Measurements from ENCODE around the gene STRIP2.
"Not testable (repeated sequence)": the region's sequence is repeated elsewhere in the genome, so short reads cannot be mapped to it uniquely, and the experiment has no call there.

STRIP2 gene

DNA sequence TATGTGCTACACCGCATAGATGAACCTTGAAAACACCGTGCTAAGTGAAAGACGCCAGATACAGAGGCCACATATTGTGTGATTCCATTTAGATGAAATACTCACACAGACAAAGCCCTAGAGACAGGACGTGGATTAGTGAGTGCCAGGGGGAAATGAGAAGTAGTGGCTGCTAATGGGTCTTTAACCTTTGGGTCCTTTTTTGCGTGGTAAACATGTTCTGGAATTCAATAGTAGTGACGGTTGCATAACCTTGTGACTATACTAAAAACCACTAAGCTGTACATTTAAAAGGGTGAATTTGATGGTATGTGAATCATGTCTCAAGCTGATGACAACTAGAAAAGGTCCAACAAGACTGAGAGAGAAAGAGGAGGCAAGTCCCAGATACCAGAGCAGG, 83.7 kb downstream of the STRIP2 start:
- Histone ChIP-seq H3K4me3 (no peak overlapping the region), H3K27ac (no peak overlapping the region)

DNA sequence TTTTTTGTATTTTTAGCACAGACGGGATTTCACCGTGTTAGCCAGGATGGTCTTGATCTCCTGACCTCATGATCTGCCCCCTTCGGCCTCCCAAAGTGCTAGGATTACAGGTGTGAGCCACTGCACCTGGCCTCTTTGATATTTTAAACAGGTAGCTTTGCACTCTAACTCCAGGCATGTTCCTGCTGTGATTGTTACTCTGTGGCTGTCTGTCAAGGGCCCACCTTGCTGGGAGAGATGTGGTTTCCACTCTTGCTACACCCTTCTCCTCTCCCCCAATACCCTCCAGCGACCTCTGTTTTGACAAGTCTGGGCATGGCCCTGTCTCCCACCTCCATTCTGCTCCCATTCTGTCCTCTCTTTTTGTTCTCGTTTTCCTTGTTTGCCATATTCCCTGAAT, 85.2 kb downstream of the STRIP2 start:
- no peak overlapping the region for H3K27ac ChIP-seq
- no peak overlapping the region for H3K4me3 ChIP-seq

DNA sequence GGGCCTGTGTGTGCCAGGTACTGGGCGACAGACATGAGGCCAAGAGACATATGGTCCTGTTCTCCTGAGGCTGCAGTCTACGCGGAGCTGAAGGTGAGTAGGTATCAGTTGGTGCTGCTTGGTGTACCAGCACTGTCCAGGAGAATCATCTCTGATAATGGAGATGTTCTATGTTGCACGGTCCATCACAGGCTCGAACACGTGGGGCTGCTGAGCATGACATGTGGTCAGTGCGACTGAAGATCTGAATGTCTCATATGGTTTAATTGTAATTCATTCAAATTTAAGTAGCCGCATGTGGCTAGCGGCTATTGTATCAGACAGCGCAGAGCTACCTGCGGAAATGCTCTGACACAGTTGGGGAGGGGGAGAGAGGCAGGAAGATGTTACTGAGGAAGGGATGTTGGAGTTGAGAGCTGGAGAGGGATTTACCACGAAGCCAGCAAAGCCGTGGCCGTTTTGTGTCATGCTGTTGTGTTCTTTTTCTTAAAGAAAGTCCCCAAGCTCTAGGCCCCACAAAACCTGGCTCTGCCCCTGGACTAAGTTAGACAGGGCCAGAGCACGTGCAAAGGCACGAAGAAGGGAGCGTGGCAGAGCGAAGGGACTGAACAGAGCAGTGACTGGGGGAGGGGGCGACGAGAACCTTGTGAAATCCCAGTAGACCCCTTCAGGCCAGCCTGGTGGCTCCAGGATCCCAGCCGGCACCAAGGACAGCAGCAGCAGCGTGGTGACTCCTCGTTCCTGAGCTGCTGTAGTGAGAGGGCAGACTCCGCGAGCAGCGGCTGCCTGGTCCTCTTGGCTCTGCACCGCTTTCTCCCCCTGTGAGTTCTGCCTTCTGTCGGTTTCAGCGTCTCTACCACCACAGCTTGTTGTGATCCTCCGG, 88.1 kb downstream of the STRIP2 start:
- no peak overlapping the region for H3K27ac ChIP-seq

DNA sequence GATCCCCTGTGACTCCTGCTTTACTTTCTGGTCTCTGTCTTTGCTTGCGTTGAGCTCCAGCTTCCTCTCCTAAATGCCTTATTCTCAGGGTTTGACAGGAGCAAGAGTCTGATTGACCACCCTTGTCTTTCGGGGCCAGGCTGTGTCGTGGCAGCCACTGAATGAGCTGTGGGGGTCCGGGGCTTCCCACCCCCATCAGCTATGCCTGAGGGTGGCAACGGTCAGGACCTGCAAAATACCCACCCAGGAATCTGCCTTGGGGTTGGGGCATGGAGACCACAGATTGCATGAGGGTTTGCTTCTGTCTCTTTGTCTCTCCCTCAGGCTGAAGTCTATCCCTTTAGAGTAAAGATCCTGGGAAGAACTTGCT, 88.7 kb downstream of the STRIP2 start:
- H3K4me3 ChIP-seq, result no peak overlapping the region
- H3K27ac ChIP-seq, result no peak overlapping the region

More for the DNA sequence above, 88.1 kb downstream of the STRIP2 start:
- H3K4me3 ChIP-seq, result no peak overlapping the region

DNA sequence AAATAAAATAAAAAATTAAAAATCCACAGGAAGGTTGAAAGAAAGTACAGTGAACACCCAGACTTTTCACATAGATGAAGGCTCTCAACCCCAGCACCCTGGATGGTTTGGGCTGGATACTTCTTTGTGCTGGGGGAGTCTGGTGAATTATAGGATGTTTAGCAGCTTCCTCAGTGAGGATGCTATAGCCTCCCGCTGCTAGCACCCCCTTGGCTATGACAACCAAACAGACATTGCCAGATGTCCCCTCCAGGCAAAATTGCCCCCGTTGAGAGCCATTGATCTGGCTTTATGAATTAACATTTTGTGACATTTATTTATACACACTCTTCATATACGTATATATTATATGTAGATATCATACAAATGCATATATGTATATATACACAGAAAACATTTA, 89.7 kb downstream of the STRIP2 start:
- Histone ChIP-seq H3K4me3 (no peak overlapping the region), H3K27ac (no peak overlapping the region)

DNA sequence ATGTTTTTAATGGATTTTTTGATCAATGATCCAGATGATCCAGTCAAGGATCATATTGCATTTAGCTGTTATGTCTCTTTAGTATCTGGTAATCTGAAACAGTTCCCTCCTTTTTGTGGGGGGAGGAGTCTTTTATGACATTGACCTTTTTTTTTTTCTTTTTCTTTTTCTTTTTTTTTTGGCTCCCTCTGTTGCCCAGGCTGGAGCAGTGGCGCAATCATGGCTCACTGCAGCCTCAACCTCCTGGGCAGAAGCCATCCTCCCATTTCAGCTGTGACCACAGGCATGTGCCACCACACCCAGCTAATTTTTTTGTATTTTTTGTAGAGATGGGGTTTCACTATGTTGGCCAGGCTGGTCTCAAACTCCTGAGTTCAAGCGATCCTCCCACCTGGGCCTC, 90.2 kb downstream of the STRIP2 start:
- not testable (repeated sequence) for H3K27ac ChIP-seq, H3K4me3 ChIP-seq

DNA sequence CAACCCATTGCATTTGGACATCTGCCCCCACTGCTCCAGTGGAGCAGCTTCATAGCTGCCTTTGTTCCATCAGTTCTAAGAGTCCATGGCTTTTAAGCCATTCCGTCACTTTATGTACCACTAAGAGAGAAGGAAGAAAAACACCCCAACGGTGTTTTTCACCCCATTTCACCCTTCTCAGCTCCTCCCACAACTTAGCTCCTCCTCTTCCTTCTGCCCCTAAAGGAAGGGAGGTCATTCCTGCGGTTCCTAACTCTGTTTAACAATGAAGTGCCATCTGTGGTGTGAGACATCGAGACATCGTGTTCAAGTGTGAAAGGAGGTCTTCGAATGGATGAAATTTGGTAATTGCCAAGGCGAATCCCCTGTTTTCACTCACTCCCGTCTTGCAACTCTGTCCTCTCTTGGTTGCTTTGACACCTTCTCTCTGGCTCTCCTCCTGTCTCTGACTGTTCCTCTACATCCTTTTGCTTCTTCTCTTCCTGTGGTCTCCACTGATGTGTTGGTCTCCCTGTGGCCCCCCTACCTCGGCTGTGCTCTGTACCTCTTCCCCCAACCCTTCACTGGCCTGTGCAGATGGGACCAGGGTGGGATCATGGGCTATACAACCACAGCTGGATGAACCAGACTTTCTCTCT, 91.1 kb downstream of the STRIP2 start:
- Histone ChIP-seq H3K27ac (no peak overlapping the region), H3K4me3 (no peak overlapping the region)

DNA sequence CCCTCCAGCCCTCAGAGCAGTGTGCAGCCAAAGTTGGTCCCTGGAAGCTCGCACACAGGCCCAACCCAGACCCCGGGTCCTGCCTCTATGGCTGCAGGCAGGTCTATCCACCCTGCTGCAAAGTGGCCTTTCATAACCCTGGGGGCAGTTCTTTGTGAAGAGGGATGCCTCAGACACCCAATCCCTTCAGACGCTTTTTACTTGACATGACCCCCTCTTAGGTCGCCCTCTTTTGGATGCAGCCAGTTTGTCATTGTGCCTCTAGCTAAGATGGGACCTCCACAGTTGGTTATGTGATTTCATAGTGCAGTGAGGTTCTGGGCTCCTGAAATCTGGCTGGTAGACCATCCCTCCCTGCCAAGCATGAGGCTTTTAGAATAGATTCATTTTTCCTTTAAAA, 95.4 kb downstream of the STRIP2 start:
- no peak overlapping the region for H3K4me3 ChIP-seq
- no peak overlapping the region for H3K27ac ChIP-seq

DNA sequence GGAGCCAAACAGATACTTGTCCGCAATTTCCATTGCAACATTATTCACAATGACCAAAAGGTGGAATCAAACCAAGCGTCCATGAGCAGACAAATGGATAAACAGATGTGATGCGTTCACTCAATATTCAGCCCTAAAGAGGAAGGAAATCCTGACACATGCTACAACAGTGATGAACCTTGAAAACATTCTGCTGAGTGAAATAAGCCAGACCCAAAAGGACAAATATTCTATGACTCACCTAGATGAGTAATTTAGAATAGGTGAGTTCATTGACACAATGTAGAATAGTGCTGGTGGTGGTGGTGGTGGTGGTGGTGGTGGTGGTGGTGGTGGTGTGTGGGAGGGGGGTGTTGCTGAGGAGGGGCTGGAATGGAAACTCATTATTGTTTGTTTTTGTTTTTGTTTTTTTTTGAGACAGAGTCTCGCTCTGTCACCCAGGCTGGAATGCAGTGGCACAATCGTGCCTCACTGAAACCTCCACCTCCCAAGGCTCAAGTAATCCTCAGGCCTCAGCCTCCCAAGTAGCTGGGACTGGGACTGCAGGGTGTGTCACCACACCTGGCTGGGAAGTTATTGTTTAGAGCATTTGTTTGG, 96.7 kb downstream of the STRIP2 start:
- Histone ChIP-seq H3K27ac (no peak overlapping the region), H3K4me3 (no peak overlapping the region)

DNA sequence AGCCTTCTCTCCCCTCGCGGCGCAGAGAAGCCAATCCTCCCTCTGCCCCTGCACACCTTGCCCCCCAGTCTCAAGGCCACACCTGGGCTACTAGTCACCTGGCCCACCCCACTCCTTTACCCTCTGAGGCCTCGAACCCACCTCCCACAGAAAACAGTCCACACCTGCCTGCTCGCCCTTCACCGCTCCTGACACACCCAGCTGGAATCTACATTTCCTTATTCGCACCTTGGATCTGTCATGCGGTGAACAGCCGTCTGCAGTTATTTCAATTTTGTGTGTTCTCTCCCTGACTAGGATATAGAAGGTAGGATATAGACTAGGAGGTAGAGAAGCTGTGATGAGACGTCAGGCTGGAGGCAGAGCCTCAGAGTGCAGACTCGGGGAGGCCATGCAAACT, 97.5 kb downstream of the STRIP2 start:
- H3K4me3 ChIP-seq, result no peak overlapping the region
- no peak overlapping the region for H3K27ac ChIP-seq

DNA sequence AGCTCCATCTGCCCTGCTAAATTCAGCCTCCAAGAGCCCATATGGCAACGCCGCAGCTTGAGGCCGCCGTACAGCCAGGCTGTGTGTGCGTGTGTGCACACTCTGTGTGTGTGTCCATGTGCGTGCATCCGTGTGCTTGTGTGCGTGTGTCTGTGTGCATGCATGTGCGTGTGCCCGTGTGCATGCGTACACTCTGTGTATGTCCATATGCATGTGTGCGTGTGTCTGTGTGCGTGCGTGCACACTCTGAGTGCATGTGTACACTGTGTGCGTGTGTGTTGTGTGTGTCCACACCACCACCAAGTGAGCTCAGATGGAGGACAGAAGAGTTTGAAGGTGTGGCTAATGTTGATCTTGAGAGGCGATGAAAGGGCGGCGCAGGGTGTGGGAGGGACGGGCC, 98.1 kb downstream of the STRIP2 start:
- H3K27ac ChIP-seq, result no peak overlapping the region
- no peak overlapping the region for H3K4me3 ChIP-seq

DNA sequence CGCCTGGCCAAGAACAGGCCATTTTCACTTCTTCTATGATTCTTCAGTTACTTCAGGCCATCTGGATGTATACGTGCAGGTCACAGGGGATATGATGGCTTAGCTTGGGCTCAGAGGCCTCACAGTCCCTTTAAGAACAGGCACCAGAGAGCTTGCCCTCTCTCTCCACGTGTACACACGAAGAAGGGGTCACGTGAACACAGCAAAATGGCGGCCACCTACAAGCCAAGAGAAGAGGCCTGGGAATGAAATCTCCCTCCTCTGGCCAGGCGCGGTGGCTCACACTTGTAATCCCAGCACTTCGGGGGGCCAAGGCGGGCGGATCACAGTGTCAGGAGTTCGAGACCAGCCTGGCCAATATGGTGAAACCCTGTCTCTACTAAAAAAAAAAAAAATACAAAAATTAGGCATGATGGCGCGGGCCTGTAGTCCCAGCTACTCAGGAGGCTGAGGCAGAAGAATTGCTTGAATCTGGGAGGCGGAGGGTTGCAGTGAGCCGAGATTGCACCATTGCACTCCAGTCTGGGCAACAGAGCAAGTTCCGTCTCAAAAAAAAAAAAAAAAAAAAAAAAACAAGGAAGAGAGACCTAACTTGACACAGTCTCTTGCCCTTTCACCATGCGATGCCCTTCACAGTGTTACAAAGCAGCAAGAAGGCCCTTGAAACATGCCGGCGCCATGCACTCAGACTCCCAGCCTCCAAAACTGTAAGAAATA, 100.5 kb downstream of the STRIP2 start:
- H3K4me3 ChIP-seq, H3K27ac ChIP-seq: not testable (repeated sequence)

DNA sequence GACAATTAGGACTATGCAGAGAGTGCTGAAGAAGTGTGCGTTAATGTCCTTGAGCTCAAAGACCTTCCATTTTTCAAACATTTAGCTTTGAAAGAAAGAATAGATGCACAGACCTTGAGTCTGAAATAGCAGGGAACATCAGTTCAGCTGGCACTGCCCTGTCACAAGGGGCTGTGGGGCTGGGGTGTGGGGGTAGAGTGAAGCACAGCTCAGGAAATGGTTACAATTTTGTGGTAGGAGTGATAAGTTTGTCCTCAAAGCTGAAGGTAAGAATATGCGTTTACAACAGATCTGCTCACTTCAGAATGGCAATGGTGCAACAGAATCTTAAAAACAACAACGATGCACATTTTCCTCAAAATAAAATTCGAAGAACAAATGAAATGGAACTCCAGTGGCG, 101.7 kb downstream of the STRIP2 start:
- no peak overlapping the region for H3K4me3 ChIP-seq
- H3K27ac ChIP-seq, result peak overlapping the region in 3 of 21 experiments; percentile 12 to 50 (median 47)

DNA sequence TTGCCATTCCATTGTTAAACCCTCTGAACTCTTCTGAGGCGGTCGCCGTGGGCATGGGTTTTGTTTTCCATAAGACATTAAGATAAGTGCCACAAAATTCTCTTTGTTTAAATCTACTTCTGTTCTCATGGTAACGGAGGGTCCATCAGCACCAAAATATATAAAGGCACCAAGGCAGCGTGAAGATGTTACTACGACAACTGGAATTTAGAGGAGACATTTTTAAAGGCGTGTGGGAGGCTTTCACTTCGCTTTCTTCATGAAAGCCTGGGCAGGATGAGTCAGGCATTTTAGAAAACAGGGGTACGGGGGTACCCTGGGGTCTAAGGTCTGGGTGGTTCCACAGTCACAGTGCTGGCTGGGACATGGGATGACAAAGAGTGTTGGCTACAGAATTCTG, 102.1 kb downstream of the STRIP2 start:
- Histone ChIP-seq H3K27ac (peak overlapping the region in 3 of 21 experiments; percentile 12 to 50 (median 47)), H3K4me3 (no peak overlapping the region)
